GM12891 (cell line): ENCODE measurements around the gene ARL8A.

Experiments
- POLR2A ChIP-seq: IDR thresholded peaks from 2 replicates; pipeline ENCODE4 v1.6.1; 2011; ENCODE audit warnings: low read depth, low read length, control low read depth
- POLR2AphosphoS5 ChIP-seq: IDR thresholded peaks from 2 replicates; pipeline ENCODE4 v1.6.1; 2011; ENCODE audit warnings: low read depth, low read length, control low read depth
- POU2F2 ChIP-seq: IDR thresholded peaks from 2 replicates; pipeline ENCODE4 v1.6.1; 2011; ENCODE audit warnings: low read depth, mild to moderate bottlenecking, control low read depth, low read length, moderate library complexity
- SPI1 ChIP-seq: IDR thresholded peaks from 2 replicates; pipeline ENCODE4 v1.6.1; 2011; ENCODE audit warnings: low read depth, low read length, control low read depth
- TAF1 ChIP-seq: IDR thresholded peaks from 2 replicates; pipeline ENCODE4 v1.6.1; 2011; ENCODE audit warnings: low read depth, low read length, control low read depth

DNA sequence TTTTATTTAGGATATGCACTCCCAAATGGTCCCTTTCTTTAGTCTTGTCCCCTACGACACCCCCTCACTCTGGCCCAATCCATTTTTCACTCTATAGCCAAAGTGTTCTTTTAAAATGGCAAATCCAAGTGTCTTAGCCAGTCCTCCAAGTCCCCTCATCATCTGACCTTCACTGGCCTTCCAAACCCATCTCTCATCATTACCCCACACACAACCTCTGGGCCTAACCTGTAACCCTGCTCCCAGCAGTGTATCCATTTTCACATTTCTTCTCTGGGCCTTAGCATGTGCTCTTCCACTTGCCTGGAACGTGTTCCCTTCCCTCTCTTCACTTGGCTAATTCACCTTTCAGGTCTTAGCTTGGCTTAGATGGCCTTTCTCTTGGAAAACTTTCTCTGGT lies 6.5 kb upstream of the ARL8A start:
- TF ChIP-seq SPI1 (no peak), POLR2A (no peak), POLR2AphosphoS5 (no peak), TAF1 (no peak), POU2F2 (no peak)
